VCaP (cell line): Measurements from ENCODE around the gene LSM6.

Experiments
- H3K27ac ChIP-seq: fragments of 450-650 bp; 2 replicates; pipeline ENCODE4 v1.5.1; 2017
- TF ChIP-seq, protein P1 (sequence below): fragments of 450-650 bp; conservative IDR thresholded peaks from 2 replicates; pipeline ENCODE4 v1.5.1; 2017; ENCODE audit warnings: mild to moderate bottlenecking, moderate library complexity

Gene LSM6

DNA sequence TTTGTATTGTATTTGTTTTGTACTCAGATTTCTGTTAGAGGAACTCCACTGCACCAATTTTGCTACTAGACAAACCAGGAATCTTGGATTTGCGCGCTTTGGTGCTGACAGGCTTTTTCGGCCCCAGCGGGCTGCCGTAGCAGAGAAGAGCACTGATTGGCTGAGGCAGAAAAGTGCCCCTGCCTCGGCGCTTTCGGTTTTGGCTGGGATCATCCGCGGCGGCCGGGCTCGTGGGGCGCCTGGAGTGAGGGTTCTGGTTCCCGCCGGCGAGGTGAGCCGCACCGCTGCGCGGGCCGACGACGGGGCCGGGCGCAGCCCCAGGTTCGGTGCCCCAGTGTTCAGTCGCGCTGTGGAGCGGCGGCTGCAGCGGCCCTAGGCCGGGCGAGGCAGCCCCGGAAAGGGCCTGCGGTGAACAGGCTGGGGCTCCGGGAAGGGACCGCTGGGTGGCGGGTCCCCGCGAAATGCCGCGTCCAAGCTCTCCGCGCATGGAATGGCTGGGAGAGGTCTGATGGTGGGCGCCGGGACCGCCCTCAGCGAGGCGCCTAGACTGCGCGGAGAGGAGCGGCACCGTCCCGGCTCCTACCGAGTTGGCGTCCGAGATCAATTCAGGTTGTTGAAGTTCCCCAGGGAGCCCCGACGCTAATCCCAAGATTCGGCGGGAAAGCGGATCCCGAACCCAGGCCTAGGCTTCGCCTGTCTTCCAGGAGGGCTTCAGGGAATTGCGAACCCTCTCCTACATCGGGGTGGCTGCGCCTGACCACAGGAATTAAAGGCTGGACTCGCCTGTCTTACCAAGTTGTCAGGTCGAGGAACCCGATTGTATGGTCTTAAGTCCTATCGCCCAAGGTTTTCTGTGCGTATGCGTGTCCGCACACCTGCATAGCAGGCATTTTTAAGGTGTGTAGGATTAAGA is at the start of gene LSM6:
Gene LSM6, plus strand, starts transcription at position 178 of the 913 bp plus-strand sequence. CDS start 7,204 bp downstream, outside the sequence.
- H3K27ac ChIP-seq = peak within 1 kb of the TSS; percentile 90
- TF ChIP-seq, protein P1, sequence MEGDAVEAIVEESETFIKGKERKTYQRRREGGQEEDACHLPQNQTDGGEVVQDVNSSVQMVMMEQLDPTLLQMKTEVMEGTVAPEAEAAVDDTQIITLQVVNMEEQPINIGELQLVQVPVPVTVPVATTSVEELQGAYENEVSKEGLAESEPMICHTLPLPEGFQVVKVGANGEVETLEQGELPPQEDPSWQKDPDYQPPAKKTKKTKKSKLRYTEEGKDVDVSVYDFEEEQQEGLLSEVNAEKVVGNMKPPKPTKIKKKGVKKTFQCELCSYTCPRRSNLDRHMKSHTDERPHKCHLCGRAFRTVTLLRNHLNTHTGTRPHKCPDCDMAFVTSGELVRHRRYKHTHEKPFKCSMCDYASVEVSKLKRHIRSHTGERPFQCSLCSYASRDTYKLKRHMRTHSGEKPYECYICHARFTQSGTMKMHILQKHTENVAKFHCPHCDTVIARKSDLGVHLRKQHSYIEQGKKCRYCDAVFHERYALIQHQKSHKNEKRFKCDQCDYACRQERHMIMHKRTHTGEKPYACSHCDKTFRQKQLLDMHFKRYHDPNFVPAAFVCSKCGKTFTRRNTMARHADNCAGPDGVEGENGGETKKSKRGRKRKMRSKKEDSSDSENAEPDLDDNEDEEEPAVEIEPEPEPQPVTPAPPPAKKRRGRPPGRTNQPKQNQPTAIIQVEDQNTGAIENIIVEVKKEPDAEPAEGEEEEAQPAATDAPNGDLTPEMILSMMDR = 0 out of 2 replicates have a peak, but pooled peaks have one; percentile 14

DNA sequence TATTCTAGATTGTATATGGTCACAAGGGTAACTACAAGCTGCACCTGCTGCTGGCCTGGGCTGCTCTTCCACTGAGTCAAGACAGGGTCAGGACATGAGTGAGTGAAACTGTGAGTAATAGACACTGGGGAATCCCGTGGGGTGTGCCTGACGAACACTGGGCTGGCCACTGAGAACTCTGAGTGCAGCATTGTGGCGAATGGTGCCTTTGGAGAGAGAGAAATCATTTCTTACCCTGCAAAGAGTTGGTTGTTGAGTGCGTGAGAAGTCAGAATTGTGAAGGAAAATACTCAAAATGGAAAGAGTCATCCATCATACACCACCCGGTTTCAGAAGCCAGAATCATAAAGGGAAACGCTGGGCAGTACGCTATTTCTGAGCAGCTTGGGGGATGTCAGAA is 43.1 kb upstream of the LSM6 start:
- TF ChIP-seq, protein P1 = no peak
- H3K27ac ChIP-seq = no peak overlapping the region

DNA sequence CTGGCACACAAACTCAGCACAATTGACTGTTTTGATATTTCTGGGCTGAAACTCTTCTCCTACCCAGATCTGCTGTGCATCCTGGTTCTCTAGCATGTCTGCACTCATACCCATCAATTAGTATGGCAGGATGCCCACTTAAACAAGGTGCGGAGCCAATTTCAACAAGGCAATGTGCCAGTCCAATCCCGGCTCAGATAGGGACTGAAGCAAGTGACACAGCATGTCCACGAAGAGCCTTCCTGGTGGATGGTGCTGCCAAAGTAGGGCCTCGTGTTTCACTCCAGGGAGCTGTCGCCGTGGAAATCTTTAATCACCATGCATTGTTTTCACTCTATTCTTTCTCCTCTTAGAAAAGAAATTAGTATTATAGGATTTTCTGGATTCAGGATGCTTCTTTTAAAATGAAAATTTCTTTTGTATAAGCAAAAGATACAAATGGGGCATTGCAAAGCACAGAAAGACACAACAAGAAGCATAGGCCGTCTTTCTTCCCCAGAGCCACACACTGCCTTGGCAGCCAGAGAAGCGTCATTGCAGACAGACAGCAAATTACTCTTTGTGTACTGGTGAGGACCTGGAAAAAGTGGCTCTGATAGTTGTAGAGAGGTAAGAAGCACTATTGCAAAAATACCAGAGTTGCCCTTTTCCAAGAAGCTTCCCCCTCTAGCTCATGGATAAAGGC is 40.6 kb upstream of the LSM6 start:
- TF ChIP-seq, protein P1 = no peak
- H3K27ac ChIP-seq = peak overlapping the region; percentile 85

DNA sequence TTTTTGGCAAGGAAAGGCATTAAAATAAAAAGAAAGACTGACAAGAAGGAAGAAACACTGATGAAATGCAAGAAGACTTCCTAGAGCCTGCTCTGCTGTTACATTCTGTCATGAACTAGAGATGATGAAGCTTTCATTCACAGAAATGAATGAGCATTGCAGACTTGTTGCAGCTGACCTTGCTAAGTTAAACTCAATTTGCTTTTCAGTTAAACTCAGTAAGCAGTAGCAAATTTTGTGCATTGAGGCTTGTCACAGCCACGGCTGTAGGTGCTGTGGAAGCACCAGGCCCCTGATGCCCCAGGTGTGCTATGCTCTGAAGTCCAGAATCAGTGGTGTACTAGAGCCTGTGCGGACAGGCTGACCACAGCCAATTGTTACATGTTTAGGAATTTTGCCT is 39.6 kb upstream of the LSM6 start:
- TF ChIP-seq, protein P1 = no peak
- H3K27ac ChIP-seq = peak overlapping the region; percentile 85; the same call in 1 of the 2 replicates

DNA sequence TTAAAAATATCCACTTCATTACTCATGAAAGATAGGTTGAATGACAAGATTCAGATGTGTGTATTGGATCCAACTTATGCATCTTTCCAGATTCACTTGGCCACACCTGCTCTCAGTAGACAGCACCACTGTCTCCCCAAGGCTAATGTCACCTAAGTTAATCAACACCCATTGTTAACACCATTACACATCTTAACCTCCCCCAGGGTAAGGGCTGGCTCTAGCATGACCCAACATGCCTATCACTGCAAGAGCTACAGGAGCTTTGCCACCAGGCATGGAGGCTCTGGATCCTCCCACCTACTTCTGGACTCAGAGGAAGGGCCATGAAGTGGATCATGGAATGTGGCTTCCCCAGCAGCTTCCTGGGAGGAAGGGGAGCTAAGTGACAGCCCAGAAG is 32.8 kb upstream of the LSM6 start:
- no peak overlapping the region for H3K27ac ChIP-seq
- TF ChIP-seq, protein P1 = no peak

DNA sequence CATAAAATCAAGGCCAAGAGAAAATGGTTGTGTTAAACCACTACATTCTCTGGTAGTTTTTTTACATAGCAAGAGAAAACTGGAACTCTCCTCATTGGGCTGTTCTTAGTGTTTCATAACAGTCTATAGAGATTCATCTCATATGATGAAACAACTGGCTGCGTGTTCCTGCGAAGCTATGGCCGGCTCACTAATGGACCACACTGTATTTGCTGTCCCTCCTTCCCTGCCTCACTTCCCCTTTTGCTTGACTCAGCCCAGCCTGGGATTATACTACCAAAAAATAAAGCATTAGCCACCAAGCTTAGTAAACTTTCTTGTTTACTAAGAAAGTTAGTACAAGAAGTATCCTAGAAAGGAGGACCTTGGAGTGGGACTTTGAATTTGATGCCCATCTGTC is 31.6 kb upstream of the LSM6 start:
- TF ChIP-seq, protein P1 = no peak
- H3K27ac ChIP-seq = no peak overlapping the region

DNA sequence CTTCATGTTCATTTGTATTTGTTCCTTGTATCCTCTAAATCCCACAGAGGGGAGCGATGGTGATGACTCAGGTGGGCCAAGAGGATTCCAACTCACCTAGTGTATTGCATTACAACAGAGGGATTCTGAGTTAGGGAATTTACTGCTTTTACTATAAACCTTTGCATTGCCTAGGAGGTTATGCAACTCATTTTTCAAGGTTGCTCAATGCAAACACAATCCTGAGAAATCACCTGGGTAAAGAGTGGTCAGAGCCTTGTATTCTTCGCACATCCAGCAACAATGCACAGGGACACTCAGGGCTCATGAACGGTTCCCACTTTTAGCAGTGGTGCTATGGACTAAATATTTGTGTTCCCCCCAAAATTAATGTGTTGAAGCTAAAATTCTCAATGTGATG is 28.6 kb upstream of the LSM6 start:
- TF ChIP-seq, protein P1 = no peak
- H3K27ac ChIP-seq = no peak overlapping the region
